MM.1S (cell line): ENCODE results near the gene PRKAG2.

Experiments
- EZH2phosphoT487 ChIP-seq: fragments of 300-600 bp; sonication (generic); IDR thresholded peaks from 2 replicates; pipeline ENCODE4 v1.6.1; 2018; ENCODE audit warnings: antibody characterized with exemption, low read length
- TF ChIP-seq, protein P1 (sequence below): fragments of 300-600 bp; sonication (generic); IDR thresholded peaks from 2 replicates; pipeline ENCODE4 v1.5.1; 2016; ENCODE audit warnings: antibody characterized with exemption, low read length, mixed read lengths

DNA sequence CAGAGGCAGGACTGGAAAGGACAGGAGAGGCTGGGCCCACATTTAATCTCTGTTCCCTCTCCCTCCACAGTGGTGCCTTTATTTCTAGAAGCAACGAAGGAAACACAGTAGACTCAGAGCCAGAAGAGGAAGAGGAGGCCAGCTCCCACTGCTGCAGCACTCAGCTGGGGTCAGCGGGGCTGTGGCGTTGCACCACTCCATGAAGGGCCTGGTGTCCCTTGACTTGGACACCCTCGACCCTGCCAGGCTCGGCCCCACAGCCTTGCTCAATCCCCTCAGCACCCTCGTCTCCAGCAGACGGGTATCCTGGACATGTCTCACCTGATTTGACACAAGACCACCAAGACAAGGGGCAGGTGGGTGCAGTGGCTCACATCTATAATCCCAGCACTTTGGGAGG lies 38.8 kb downstream of the PRKAG2 start:
- TF ChIP-seq, protein P1, sequence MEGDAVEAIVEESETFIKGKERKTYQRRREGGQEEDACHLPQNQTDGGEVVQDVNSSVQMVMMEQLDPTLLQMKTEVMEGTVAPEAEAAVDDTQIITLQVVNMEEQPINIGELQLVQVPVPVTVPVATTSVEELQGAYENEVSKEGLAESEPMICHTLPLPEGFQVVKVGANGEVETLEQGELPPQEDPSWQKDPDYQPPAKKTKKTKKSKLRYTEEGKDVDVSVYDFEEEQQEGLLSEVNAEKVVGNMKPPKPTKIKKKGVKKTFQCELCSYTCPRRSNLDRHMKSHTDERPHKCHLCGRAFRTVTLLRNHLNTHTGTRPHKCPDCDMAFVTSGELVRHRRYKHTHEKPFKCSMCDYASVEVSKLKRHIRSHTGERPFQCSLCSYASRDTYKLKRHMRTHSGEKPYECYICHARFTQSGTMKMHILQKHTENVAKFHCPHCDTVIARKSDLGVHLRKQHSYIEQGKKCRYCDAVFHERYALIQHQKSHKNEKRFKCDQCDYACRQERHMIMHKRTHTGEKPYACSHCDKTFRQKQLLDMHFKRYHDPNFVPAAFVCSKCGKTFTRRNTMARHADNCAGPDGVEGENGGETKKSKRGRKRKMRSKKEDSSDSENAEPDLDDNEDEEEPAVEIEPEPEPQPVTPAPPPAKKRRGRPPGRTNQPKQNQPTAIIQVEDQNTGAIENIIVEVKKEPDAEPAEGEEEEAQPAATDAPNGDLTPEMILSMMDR: no peak
- TF ChIP-seq EZH2phosphoT487: no peak
